AG04450 (cell line): ENCODE measurements around the gene MPP2. TPM values are rescaled to one million over a fixed set of nuclear protein-coding genes. Genes with fewer than 3 reads are reported as not detected.

Experiments
- CTCF ChIA-PET: fragments of 300-600, 350-600 bp; formaldehyde crosslinking; extraction: SDS; loops from one replicate; lab custom pipeline; 2022; ENCODE audit warnings: antibody characterized with exemption, inconsistent platforms; lab: Charles Lee
- POLR2A ChIA-PET: fragments of 350-600 bp; formaldehyde crosslinking; extraction: SDS; loops from one replicate; lab custom pipeline; 2021; ENCODE audit warnings: antibody characterized with exemption, inconsistent platforms; lab: Yijun Ruan, JAX
- DNase-seq: peaks from one replicate; pipeline ENCODE4 v3.0.0-alpha.2; 2011; ENCODE audit warnings: low read depth, low spot score
- H3K27ac ChIP-seq: one replicate; pipeline ENCODE4 v1.5.1; 2012; ENCODE audit warnings: low read depth, low read length, control low read depth
- H3K27me3 ChIP-seq: one replicate; pipeline ENCODE4 v1.6.0; 2012; ENCODE audit warnings: low read length; ENCODE audit not compliant: control insufficient read depth, insufficient read depth
- H3K4me3 ChIP-seq: 2 replicates; pipeline ENCODE4 v1.5.1; 2011; ENCODE audit warnings: mild to moderate bottlenecking, low read depth, low read length, control low read depth
- H3K9me3 ChIP-seq: 2 replicates; pipeline ENCODE4 v1.5.1; 2012; ENCODE audit warnings: low read length; ENCODE audit not compliant: control insufficient read depth, insufficient read depth
- CTCF ChIP-seq: IDR thresholded peaks from 2 replicates; pipeline ENCODE4 v1.5.1; 2011; ENCODE audit warnings: low read depth, low read length, control low read depth, inconsistent platforms
- polyA plus RNA-seq: library from polyadenylated mRNA; depleted of rRNA; stranded (reverse); fragments of >200 nt; gene quantifications from 2 replicates; pipeline ENCODE4 v1.2.3, GENCODE V29; 2011

Gene MPP2
- polyA plus RNA-seq, 1 experiment: 2.4 TPM

GRCh38 chr17:43860077-43860725 lies 47.1 kb downstream of the MPP2 start:
- Histone ChIP-seq H3K9me3 (peaks cover 15% of the 10 kb centered on the region), H3K27me3 (peaks cover 67% of the 10 kb centered on the region), H3K27ac (no peak overlapping the region), H3K4me3 (no peak overlapping the region)
- ChIA-PET POLR2A (no interaction called here), CTCF (interaction anchor here (1.2 to 1.6 kb wide), 3 partner anchors 13 to 18 kb away, joined by 5 to 9 read pairs (median 6); partner anchors contain the start of gene CD300LG)
- no peak for DNase-seq
- no peak for TF ChIP-seq CTCF

GRCh38 chr17:43857957-43858600 lies 49.3 kb downstream of the MPP2 start:
- no peak for TF ChIP-seq CTCF
- CTCF ChIA-PET: interaction anchor here (1.1 kb wide), 1 partner anchor 12 kb away, joined by 4 read pairs; the partner anchor contains the start of gene CD300LG
- H3K27me3 ChIP-seq: peaks cover 76% of the 10 kb centered on the region
- POLR2A ChIA-PET: no interaction called here
- H3K9me3 ChIP-seq: peaks cover 15% of the 10 kb centered on the region
- H3K27ac ChIP-seq: no peak overlapping the region
- DNase-seq: no peak
- no peak overlapping the region for H3K4me3 ChIP-seq

- H3K4me3 ChIP-seq: no peak overlapping the region
- ChIA-PET POLR2A (no interaction called here), CTCF (interaction anchor here (1.1 to 3.5 kb wide), 3 partner anchors 11 to 21 kb away, joined by 3 to 32 read pairs (median 4); partner anchors contain the start of gene CD300LG)
- peaks cover 76% of the 10 kb centered on the region for H3K27me3 ChIP-seq
- peaks cover 15% of the 10 kb centered on the region for H3K9me3 ChIP-seq
- no peak for TF ChIP-seq CTCF
- no peak for DNase-seq
- no peak overlapping the region for H3K27ac ChIP-seq
Measured at GRCh38 chr17:43857141-43857540, 50.2 kb downstream of the MPP2 start.

GRCh38 chr17:43856141-43856540 lies 51.2 kb downstream of the MPP2 start:
- peaks cover 15% of the 10 kb centered on the region for H3K9me3 ChIP-seq
- ChIA-PET CTCF (interaction anchor here (1.1 to 3.5 kb wide), 3 partner anchors 10 to 90 kb away, joined by 3 to 32 read pairs (median 5); partner anchors contain the start of gene CD300LG), POLR2A (no interaction called here)
- H3K27me3 ChIP-seq: peaks cover 77% of the 10 kb centered on the region
- no peak overlapping the region for H3K4me3 ChIP-seq
- no peak overlapping the region for H3K27ac ChIP-seq
- no peak for DNase-seq
- no peak for TF ChIP-seq CTCF

- no peak for DNase-seq
- no peak for TF ChIP-seq CTCF
- Histone ChIP-seq H3K27ac (no peak overlapping the region), H3K9me3 (peaks cover 15% of the 10 kb centered on the region), H3K4me3 (no peak overlapping the region), H3K27me3 (peaks cover 72% of the 10 kb centered on the region)
- ChIA-PET POLR2A (no interaction called here), CTCF (interaction anchor here (1.1 to 3.5 kb wide), 3 partner anchors 9 to 89 kb away, joined by 3 to 32 read pairs (median 5); partner anchors contain the start of gene CD300LG)
Measured at GRCh38 chr17:43855061-43855460, 52.3 kb downstream of the MPP2 start.
